Measurements from ENCODE around the gene AGXT.

Gene AGXT

GRCh38 chr2:240886678-240887609 is 18.3 kb downstream of the AGXT start:
- Mint-ChIP-seq H3K27ac (no peak overlapping the region), H3K9me3 (no peaks in the 10 kb centered on the region), H3K4me1 (no peaks in the 10 kb centered on the region), H3K36me3 (no peaks in the 10 kb centered on the region), H3K4me3 (no peak overlapping the region), H3K27me3 (no peaks in the 10 kb centered on the region)

GRCh38 chr2:240887631-240888030 is 19.0 kb downstream of the AGXT start:
- Mint-ChIP-seq H3K27ac (no peak overlapping the region), H3K4me1 (no peaks in the 10 kb centered on the region), H3K4me3 (no peak overlapping the region), H3K36me3 (no peaks in the 10 kb centered on the region), H3K9me3 (no peaks in the 10 kb centered on the region), H3K27me3 (no peaks in the 10 kb centered on the region)

- H3K36me3 Mint-ChIP-seq = no peaks in the 10 kb centered on the region
- H3K4me3 Mint-ChIP-seq = no peak overlapping the region
- H3K9me3 Mint-ChIP-seq = no peaks in the 10 kb centered on the region
- H3K27ac Mint-ChIP-seq = no peak overlapping the region
- no peaks in the 10 kb centered on the region for H3K27me3 Mint-ChIP-seq
- no peaks in the 10 kb centered on the region for H3K4me1 Mint-ChIP-seq
Observed at GRCh38 chr2:240888130-240888889, 19.7 kb downstream of the AGXT start.

- H3K4me3 Mint-ChIP-seq = no peak overlapping the region
Observed at GRCh38 chr2:240888890-240889573, 20.4 kb downstream of the AGXT start.

GRCh38 chr2:240889601-240890560 is 21.3 kb downstream of the AGXT start:
- H3K27ac Mint-ChIP-seq = no peak overlapping the region
- H3K4me3 Mint-ChIP-seq = no peak overlapping the region
- no peaks in the 10 kb centered on the region for H3K27me3 Mint-ChIP-seq
- no peaks in the 10 kb centered on the region for H3K36me3 Mint-ChIP-seq
- H3K4me1 Mint-ChIP-seq = peaks cover 4% of the 10 kb centered on the region
- H3K9me3 Mint-ChIP-seq = no peaks in the 10 kb centered on the region

More at GRCh38 chr2:240888890-240889573, 20.4 kb downstream of the AGXT start:
- Mint-ChIP-seq H3K27ac (peak overlapping the region; percentile 41), H3K9me3 (no peaks in the 10 kb centered on the region), H3K4me1 (peaks cover 4% of the 10 kb centered on the region), H3K27me3 (no peaks in the 10 kb centered on the region), H3K36me3 (no peaks in the 10 kb centered on the region)

GRCh38 chr2:240890691-240891090 is 22.1 kb downstream of the AGXT start:
- Mint-ChIP-seq H3K9me3 (no peaks in the 10 kb centered on the region), H3K27ac (no peak overlapping the region), H3K4me3 (no peak overlapping the region), H3K36me3 (no peaks in the 10 kb centered on the region), H3K27me3 (no peaks in the 10 kb centered on the region), H3K4me1 (peaks cover 4% of the 10 kb centered on the region)

- Mint-ChIP-seq H3K27ac (no peak overlapping the region), H3K36me3 (no peaks in the 10 kb centered on the region), H3K27me3 (no peaks in the 10 kb centered on the region), H3K4me3 (no peak overlapping the region), H3K9me3 (no peaks in the 10 kb centered on the region), H3K4me1 (peaks cover 4% of the 10 kb centered on the region)
Observed at GRCh38 chr2:240891492-240892340, 23.1 kb downstream of the AGXT start.

GRCh38 chr2:240892356-240892755 is 23.7 kb downstream of the AGXT start:
- Mint-ChIP-seq H3K4me1 (peaks cover 4% of the 10 kb centered on the region), H3K27ac (no peak overlapping the region), H3K36me3 (no peaks in the 10 kb centered on the region), H3K27me3 (no peaks in the 10 kb centered on the region), H3K9me3 (no peaks in the 10 kb centered on the region), H3K4me3 (no peak overlapping the region)

- Mint-ChIP-seq H3K4me1 (peaks cover 4% of the 10 kb centered on the region), H3K9me3 (no peaks in the 10 kb centered on the region), H3K36me3 (no peaks in the 10 kb centered on the region)
Observed at GRCh38 chr2:240892925-240893324, 24.3 kb downstream of the AGXT start.

GRCh38 chr2:240893363-240893844 is 24.8 kb downstream of the AGXT start:
- peaks cover 4% of the 10 kb centered on the region for H3K4me1 Mint-ChIP-seq
- H3K9me3 Mint-ChIP-seq = no peaks in the 10 kb centered on the region
- H3K27ac Mint-ChIP-seq = no peak overlapping the region
- no peaks in the 10 kb centered on the region for H3K27me3 Mint-ChIP-seq
- H3K4me3 Mint-ChIP-seq = no peak overlapping the region
- no peaks in the 10 kb centered on the region for H3K36me3 Mint-ChIP-seq

More at GRCh38 chr2:240892925-240893324, 24.3 kb downstream of the AGXT start:
- no peak overlapping the region for H3K27ac Mint-ChIP-seq
- no peaks in the 10 kb centered on the region for H3K27me3 Mint-ChIP-seq
- H3K4me3 Mint-ChIP-seq = no peak overlapping the region

- Mint-ChIP-seq H3K27me3 (no peaks in the 10 kb centered on the region), H3K9me3 (no peaks in the 10 kb centered on the region), H3K36me3 (no peaks in the 10 kb centered on the region), H3K4me3 (no peak overlapping the region), H3K4me1 (peaks cover 4% of the 10 kb centered on the region), H3K27ac (no peak overlapping the region)
Observed at GRCh38 chr2:240894006-240894405, 25.4 kb downstream of the AGXT start.

- H3K27me3 Mint-ChIP-seq = no peaks in the 10 kb centered on the region
- H3K36me3 Mint-ChIP-seq = no peaks in the 10 kb centered on the region
- peaks cover 4% of the 10 kb centered on the region for H3K4me1 Mint-ChIP-seq
- H3K9me3 Mint-ChIP-seq = no peaks in the 10 kb centered on the region
- no peak overlapping the region for H3K4me3 Mint-ChIP-seq
- H3K27ac Mint-ChIP-seq = no peak overlapping the region
Observed at GRCh38 chr2:240894836-240895558, 26.4 kb downstream of the AGXT start.

GRCh38 chr2:240895656-240896388 is 27.2 kb downstream of the AGXT start, which contains the start of gene MAB21L4:
Gene MAB21L4 (minus strand): TSS chr2:240896156. CDS start chr2:240895997, 159 bp downstream.
- peaks cover 4% of the 10 kb centered on the region for H3K4me1 Mint-ChIP-seq
- no peaks in the 10 kb centered on the region for H3K36me3 Mint-ChIP-seq
- H3K27me3 Mint-ChIP-seq = no peaks in the 10 kb centered on the region
- H3K4me3 Mint-ChIP-seq = no peak within 1 kb of the TSS
- H3K27ac Mint-ChIP-seq = no peak within 1 kb of the TSS
- no peaks in the 10 kb centered on the region for H3K9me3 Mint-ChIP-seq
